IMR-90 (cell line): ENCODE data around the gene ABHD15. TPM values are rescaled to one million over a fixed set of nuclear protein-coding genes. Genes with fewer than 3 reads are reported as not detected.

Experiments
- ATAC-seq: fragments of 200-7000 bp; cut with Tn5 transposase; 2 replicates; pipeline ENCODE4 v1.9.1; 2020; ENCODE audit warnings: low read depth, mild to moderate bottlenecking, moderate library complexity
- BruUV-seq: library from RNA; stranded (reverse); fragments of 400-500 nt; replicated peaks from 2 replicates; lab custom pipeline; 2021; lab: Mats Ljungman, UMichigan
- CTCF ChIA-PET: fragments of 300-600 bp; formaldehyde crosslinking; extraction: SDS; loops from one replicate; lab custom pipeline; 2021; ENCODE audit warnings: antibody characterized with exemption; lab: Yijun Ruan, JAX
- POLR2A ChIA-PET: fragments of 300-600 bp; sonication (Branson Sonifier 250); formaldehyde crosslinking; loops from one replicate; lab custom pipeline; 2022; ENCODE audit warnings: antibody characterized with exemption; ENCODE audit not compliant: unreplicated experiment; lab: Charles Lee
- DNase-seq: peaks from one replicate; pipeline ENCODE4 v3.0.0; 2013
- H2AFZ ChIP-seq: replicated peaks from 2 replicates; pipeline ENCODE3; 2013; ENCODE audit warnings: low read length, mild to moderate bottlenecking; ENCODE audit not compliant: poor library complexity
- H2AK5ac ChIP-seq: 2 replicates; pipeline ENCODE4 v1.6.1; 2013; ENCODE audit warnings: low read depth, low read length, inconsistent platforms
- H2AK9ac ChIP-seq: replicated peaks from 2 replicates; pipeline ENCODE3; 2013; ENCODE audit warnings: mild to moderate bottlenecking, low read depth, low read length, moderate library complexity; ENCODE audit not compliant: poor library complexity
- H2BK120ac ChIP-seq: 2 replicates; pipeline ENCODE4 v1.6.1; 2013; ENCODE audit warnings: low read depth, low read length, inconsistent platforms
- H2BK15ac ChIP-seq: 3 replicates; pipeline ENCODE4 v1.6.1; 2013; ENCODE audit warnings: low read depth, low read length, inconsistent platforms
- H2BK20ac ChIP-seq: 2 replicates; pipeline ENCODE4 v1.6.1; 2013; ENCODE audit warnings: low read depth, mild to moderate bottlenecking, inconsistent platforms, low read length, moderate library complexity
- H2BK5ac ChIP-seq: 2 replicates; pipeline ENCODE4 v1.6.1; 2013; ENCODE audit warnings: mild to moderate bottlenecking, low read depth, low read length, inconsistent platforms; ENCODE audit not compliant: poor library complexity, severe bottlenecking
- H3K14ac ChIP-seq: replicated peaks from 2 replicates; pipeline ENCODE4 v1.6.1; 2013; ENCODE audit warnings: low read depth, low read length, inconsistent platforms
- H3K18ac ChIP-seq: 2 replicates; pipeline ENCODE4 v1.6.1; 2013; ENCODE audit warnings: low read depth, low read length, control low read depth
- H3K23ac ChIP-seq: 2 replicates; pipeline ENCODE4 v1.6.1; 2013; ENCODE audit warnings: low read depth, low read length, inconsistent platforms
- H3K27ac ChIP-seq: 2 replicates; pipeline ENCODE4 v1.5.1; 2013; ENCODE audit warnings: mild to moderate bottlenecking, control low read depth, low read length; ENCODE audit not compliant: insufficient read depth
- H3K27me3 ChIP-seq: 2 replicates; pipeline ENCODE4 v1.6.1; 2013; ENCODE audit warnings: low read length; ENCODE audit not compliant: control insufficient read depth, insufficient read depth
- H3K36me3 ChIP-seq: 2 replicates; pipeline ENCODE4 v1.6.1; 2013; ENCODE audit warnings: low read length, mixed read lengths; ENCODE audit not compliant: control insufficient read depth, insufficient read depth
- H3K4ac ChIP-seq: 2 replicates; pipeline ENCODE4 v1.6.1; 2013; ENCODE audit warnings: low read depth, low read length, inconsistent platforms
- H3K4me1 ChIP-seq: 2 replicates; pipeline ENCODE4 v1.6.1; 2013; ENCODE audit warnings: low read length, mixed read lengths; ENCODE audit not compliant: control insufficient read depth, insufficient read depth
- H3K4me2 ChIP-seq: 2 replicates; pipeline ENCODE4 v1.6.1; 2013; ENCODE audit warnings: low read depth, mild to moderate bottlenecking, control low read depth, low read length, moderate library complexity
- H3K4me3 ChIP-seq: 2 replicates; pipeline ENCODE4 v1.5.1; 2013; ENCODE audit warnings: low read depth, mild to moderate bottlenecking, control low read depth, low read length, moderate library complexity; ENCODE audit not compliant: insufficient read depth
- H3K56ac ChIP-seq: 2 replicates; pipeline ENCODE4 v1.6.1; 2013; ENCODE audit warnings: low read length, inconsistent platforms; ENCODE audit not compliant: insufficient read depth; ENCODE audit errors: extremely low read depth
- H3K79me1 ChIP-seq, 2 experiments: 2 replicates each; pipeline ENCODE4 v1.6.1; 2013; ENCODE audit warnings: low read length in 2 of 2, inconsistent platforms in 1 of 2, low read depth in 1 of 2
- H3K9ac ChIP-seq: 2 replicates; pipeline ENCODE4 v1.6.1; 2013; ENCODE audit warnings: low read depth, low read length, control low read depth
- H3K9me1 ChIP-seq: 2 replicates; pipeline ENCODE4 v1.6.1; 2013; ENCODE audit warnings: low read length, inconsistent platforms; ENCODE audit not compliant: insufficient read depth
- H3K9me3 ChIP-seq: 2 replicates; pipeline ENCODE4 v1.6.1; 2013; ENCODE audit warnings: low read length; ENCODE audit not compliant: control insufficient read depth, insufficient read depth
- H4K20me1 ChIP-seq: 2 replicates; pipeline ENCODE4 v1.6.1; 2013; ENCODE audit warnings: low read length, inconsistent platforms; ENCODE audit not compliant: insufficient read depth
- H4K5ac ChIP-seq: 2 replicates; pipeline ENCODE4 v1.6.1; 2013; ENCODE audit warnings: mild to moderate bottlenecking, low read depth, low read length, control low read depth
- H4K8ac ChIP-seq, 2 experiments: 2 replicates each; pipeline ENCODE4 v1.6.1; 2013; ENCODE audit warnings: low read depth in 2 of 2, low read length in 2 of 2, control low read depth in 1 of 2, inconsistent platforms in 1 of 2
- H4K91ac ChIP-seq: 2 replicates; pipeline ENCODE4 v1.6.1; 2013; ENCODE audit warnings: low read depth, low read length, inconsistent platforms; ENCODE audit not compliant: insufficient read depth
- CEBPB ChIP-seq: IDR thresholded peaks from 2 replicates; pipeline ENCODE4 v1.6.1; 2012; ENCODE audit warnings: low read depth, low read length, improper control_type of control experiment
- MAFK ChIP-seq: IDR thresholded peaks from 2 replicates; pipeline ENCODE4 v1.6.1; 2012; ENCODE audit warnings: low read depth, low read length, improper control_type of control experiment
- WGBS, 2 experiments: methylation state at CpG; one replicate each; pipeline versions ENCODE4 v1.1.5 to v1.1.7; 2013; ENCODE audit warnings: missing lambda C conversion rate in 2 of 2; ENCODE audit not compliant: insufficient read length in 1 of 2; ENCODE audit errors: extremely low coverage in 2 of 2; 5-methylcytosine and 5-hydroxymethylcytosine counted together
- dilution Hi-C: fragments of 300-500 bp; cut with HindIII; formaldehyde crosslinking; loops from one replicate; pipeline ENCODE4 v1.14.3; 2018; ENCODE audit warnings: low sequenced_read_pairs; ENCODE audit not compliant: unreplicated experiment
- in situ Hi-C: fragments of 300-500 bp; cut with MboI; formaldehyde crosslinking; loops from 3 replicates; pipeline ENCODE4 v1.14.3; 2019; ENCODE audit warnings: low sequenced_read_pairs, inconsistent platforms, mixed read lengths
- intact Hi-C: fragments of 100-400 bp; cut with micrococcal nuclease; formaldehyde crosslinking; loops from 2 replicates; pipeline ENCODE4 v1.10.0; 2022
- polyA plus RNA-seq, 3 experiments: library from polyadenylated mRNA; depleted of rRNA; stranded (reverse); fragments of >200 nt; gene quantifications; 2 replicates each; pipeline ENCODE4 v1.2.3, GENCODE V29; 2012; ENCODE audit warnings: low replicate concordance in 1 of 3
- total RNA-seq: library from RNA; depleted of rRNA; stranded (reverse); fragments of >200 nt; gene quantifications from 2 replicates; pipeline ENCODE4 v1.2.3, GENCODE V29; 2012

ABHD15 gene
- total and polyA plus RNA-seq, 2 of the 4 experiments (the other 2 are of a cell fraction) = 3.2 to 4.6 TPM

DNA sequence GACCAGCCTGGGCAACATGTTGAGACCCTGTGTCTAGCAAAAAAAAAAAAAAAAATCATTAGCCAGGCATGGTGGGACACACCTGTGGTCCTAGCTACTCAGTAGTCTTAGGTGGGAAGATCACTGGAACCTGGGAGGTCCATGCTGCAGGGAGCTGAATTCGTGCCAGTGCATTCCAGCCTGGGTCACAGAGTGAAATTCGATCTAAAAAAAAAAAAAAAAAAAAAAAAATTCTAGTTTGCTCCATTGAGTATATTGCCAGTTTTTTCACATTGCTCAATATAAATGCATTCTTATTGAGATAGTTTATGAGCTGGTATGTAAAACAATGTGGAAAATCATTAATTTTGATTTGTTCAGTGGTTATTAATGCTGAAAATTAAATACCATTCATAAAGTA, 52.0 kb downstream of the ABHD15 start:
- peak overlapping the region; percentile 49; the same call in 1 of the 2 replicates for H3K27ac ChIP-seq
- H3K18ac ChIP-seq = no peak overlapping the region
- no CpG with 5 or more reads among the region's 2 CpGs for WGBS, 2 experiments
- H3K36me3 ChIP-seq = peaks cover 48% of the 10 kb centered on the region
- ATAC-seq (peak; percentile 53), DNase-seq (peak; percentile 43)
- no peaks in the 10 kb centered on the region for H3K9me3 ChIP-seq
- H3K27me3 ChIP-seq = no peaks in the 10 kb centered on the region
- no peak overlapping the region for H2AK5ac ChIP-seq
- no peak overlapping the region for H4K91ac ChIP-seq
- no peak overlapping the region for H2AFZ ChIP-seq
- BruUV-seq = no TSS peak
- dilution Hi-C loops (no loop called here), in situ Hi-C loops (no loop called here), intact Hi-C loops (no loop called here)
- H3K4me3 ChIP-seq = no peak overlapping the region
- H3K14ac ChIP-seq = no peak overlapping the region
- no peak overlapping the region for H3K4me2 ChIP-seq
- no peak overlapping the region for H2BK15ac ChIP-seq
- H3K9ac ChIP-seq = no peak overlapping the region
- no peak overlapping the region for H3K4ac ChIP-seq
- no peaks in the 10 kb centered on the region; the same call in none of the 2 replicates for H4K20me1 ChIP-seq
- no peak overlapping the region for H2BK5ac ChIP-seq
- H2AK9ac ChIP-seq = no peak overlapping the region
- H2BK120ac ChIP-seq = no peak overlapping the region
- H3K23ac ChIP-seq = no peak overlapping the region
- H4K8ac ChIP-seq = no peak overlapping the region
- TF ChIP-seq MAFK = no peak
- 0 out of 2 replicates have a peak, but pooled peaks have one; percentile 7 for TF ChIP-seq CEBPB
- ChIA-PET CTCF (interaction anchor here (1.2 kb wide), 1 partner anchor 9 kb away, joined by 4 read pairs; no protein-coding TSS in a partner anchor), POLR2A (interaction anchor here (0.7 kb wide), 1 partner anchor 318 kb away, joined by 12 read pairs; no protein-coding TSS in a partner anchor)
- H3K56ac ChIP-seq = no peak overlapping the region
- no peak overlapping the region for H4K5ac ChIP-seq
- peaks cover 2% of the 10 kb centered on the region for H3K4me1 ChIP-seq
- no peak overlapping the region for H2BK20ac ChIP-seq
- peaks cover 3 to 22% of the 10 kb centered on the region in 2 experiments for H3K79me1 ChIP-seq
- 0 out of 2 replicates have a peak, but pooled peaks cover 8% of the 10 kb centered on the region for H3K9me1 ChIP-seq
